ENCODE results near the gene ADAT3.

GRCh38 chr19:1871630-1872029, 33.6 kb upstream of the ADAT3 start:
- no peak for TF ChIP-seq ZNF274 (IDR thresholded peaks at IDR 0.05; ENCODE audit: low read depth, low read length)
- no peak for TF ChIP-seq SUZ12 (IDR thresholded peaks at IDR 0.05; ENCODE audit: extremely low read depth, insufficient read depth, insufficient read length)
- no peak for TF ChIP-seq YY1 (IDR thresholded peaks at IDR 0.05; ENCODE audit: insufficient read depth, insufficient read length)
